MM.1S (cell line): Measurements from ENCODE around the gene AQR.

ENCODE experiments used
- CTCF ChIP-seq: fragments of 300-600 bp; sonication (generic); IDR thresholded peaks from 2 replicates; pipeline ENCODE4 v1.5.1; 2016; ENCODE audit warnings: antibody characterized with exemption, low read length, mixed read lengths
- EZH2 ChIP-seq: fragments of 300-600 bp; sonication (generic); optimal IDR thresholded peaks from 2 replicates; pipeline ENCODE3; 2017; ENCODE audit warnings: low read depth, mild to moderate bottlenecking, antibody characterized with exemption, low read length, mixed read lengths

GRCh38 chr15:34809186-34809585 is 160.4 kb downstream of the AQR start:
- TF ChIP-seq CTCF, result no peak
- TF ChIP-seq EZH2, result no peak
